ENCODE results near the gene PGAM2.
"Not testable (repeated sequence)": the region's sequence is repeated elsewhere in the genome, so short reads cannot be mapped to it uniquely, and the experiment has no call there.

PGAM2 gene

GRCh38 chr7:44015090-44015489 lies 50.3 kb downstream of the PGAM2 start:
- not testable (repeated sequence) for H3K4me3 ChIP-seq (ENCODE audit: low read length); H3K9me3 ChIP-seq (ENCODE audit: insufficient read depth, low read depth, low read length); H3K9ac ChIP-seq (ENCODE audit: low read depth, low read length); H3K27ac ChIP-seq (ENCODE audit: low read length); H3K27me3 ChIP-seq (ENCODE audit: insufficient read depth, low read length); H3K4me1 ChIP-seq (ENCODE audit: insufficient read depth, low read length); H3K36me3 ChIP-seq (ENCODE audit: insufficient read depth, low read depth, low read length)
